Measurements from ENCODE around the gene ROR1. TPM values are rescaled to one million over a fixed set of nuclear protein-coding genes. Genes with fewer than 3 reads are reported as not detected.

Gene ROR1
- total and polyA plus RNA-seq, 2 of the 4 experiments (the other 2 are of a cell fraction), result 4.4 to 10.0 TPM

- Histone ChIP-seq H3K56ac (ENCODE audit: extremely low read depth, insufficient read depth, low read length) (no peak overlapping the region), H2BK20ac (ENCODE audit: low read depth, low read length) (no peak overlapping the region), H4K5ac (ENCODE audit: low read depth, low read length) (no peak overlapping the region), H2BK120ac (ENCODE audit: low read depth, low read length) (no peak overlapping the region), H3K4me2 (ENCODE audit: low read depth, low read length) (no peak overlapping the region), H2AFZ (replicated peaks; ENCODE audit: low read length, poor library complexity) (no peak overlapping the region), H3K23ac (ENCODE audit: low read depth, low read length) (no peak overlapping the region), H3K9ac (ENCODE audit: low read depth, low read length) (no peak overlapping the region), H3K9me1 (ENCODE audit: insufficient read depth, low read length) (no peaks in the 10 kb centered on the region), H4K8ac (ENCODE audit: low read depth in 2 of 2, low read length in 2 of 2) (no peak overlapping the region), H4K20me1 (ENCODE audit: insufficient read depth, low read length) (no peaks in the 10 kb centered on the region), H3K4me3 (ENCODE audit: insufficient read depth, low read depth, low read length) (no peak overlapping the region), H3K14ac (replicated peaks; ENCODE audit: low read depth, low read length) (no peak overlapping the region), H2AK9ac (replicated peaks; ENCODE audit: low read depth, low read length, poor library complexity) (no peak overlapping the region), H3K4me1 (ENCODE audit: control insufficient read depth, insufficient read depth, low read length) (no peaks in the 10 kb centered on the region; the same call in 1 of the 2 replicates), H3K27me3 (ENCODE audit: control insufficient read depth, insufficient read depth, low read length) (no peaks in the 10 kb centered on the region), H3K9me3 (ENCODE audit: control insufficient read depth, insufficient read depth, low read length) (no peaks in the 10 kb centered on the region), H2BK5ac (ENCODE audit: low read depth, low read length, poor library complexity, severe bottlenecking) (no peak overlapping the region), H4K91ac (ENCODE audit: insufficient read depth, low read depth, low read length) (no peak overlapping the region), H3K4ac (ENCODE audit: low read depth, low read length) (no peak overlapping the region), H3K79me1 (ENCODE audit: low read depth in 1 of 2, low read length in 2 of 2) (no peaks in the 10 kb centered on the region), H2BK15ac (ENCODE audit: low read depth, low read length) (no peak overlapping the region), H3K18ac (ENCODE audit: low read depth, low read length) (no peak overlapping the region), H3K27ac (ENCODE audit: insufficient read depth, low read length) (no peak overlapping the region), H2AK5ac (ENCODE audit: low read depth, low read length) (no peak overlapping the region), H3K36me3 (ENCODE audit: control insufficient read depth, insufficient read depth, low read length) (no peaks in the 10 kb centered on the region)
- BruUV-seq (replicated peaks), result no TSS peak
- ChIA-PET CTCF (no interaction called here), POLR2A (ENCODE audit: unreplicated experiment) (interaction anchor here (0.6 kb wide), 1 partner anchor 80 kb away, joined by 4 read pairs; no protein-coding TSS in a partner anchor)
- intact Hi-C loops (cut with micrococcal nuclease) (no loop called here), in situ Hi-C loops (cut with MboI; ENCODE audit: low sequenced_read_pairs) (no loop called here), dilution Hi-C loops (cut with HindIII; ENCODE audit: low sequenced_read_pairs, unreplicated experiment) (no loop called here)
- WGBS, 2 experiments (ENCODE audit: extremely low coverage in 2 of 2, insufficient read length in 1 of 2), result no CpG with 5 or more reads among the region's 1 CpG
- TF ChIP-seq CTCF (conservative IDR thresholded peaks at IDR 0.05; ENCODE audit: low read depth, low read length) (no peak), SMC3 (IDR thresholded peaks at IDR 0.05; ENCODE audit: low read depth, low read length) (0 out of 2 replicates have a peak, but pooled peaks have one; percentile 12)
- no peak for DNase-seq
- ATAC-seq (ENCODE audit: low read depth), result no peak
These were observed 161.3 kb downstream of the ROR1 start for GRCh38 chr1:63935143-63935542.
